Stimulated activated CD8-positive, alpha-beta memory T cell treated with anti-CD3 and anti-CD28 coated beads, Interleukin-4, amount 100 ng/mL, for 4 hours (primary cell): ENCODE measurements around the gene WDR64.

Experiments
- DNase-seq, 2 donors: peaks; one replicate each; pipeline ENCODE4 v3.0.0-alpha.2; 2020; ENCODE audit warnings: low read depth in 2 of 2, low spot score in 1 of 2

WDR64 gene

DNA sequence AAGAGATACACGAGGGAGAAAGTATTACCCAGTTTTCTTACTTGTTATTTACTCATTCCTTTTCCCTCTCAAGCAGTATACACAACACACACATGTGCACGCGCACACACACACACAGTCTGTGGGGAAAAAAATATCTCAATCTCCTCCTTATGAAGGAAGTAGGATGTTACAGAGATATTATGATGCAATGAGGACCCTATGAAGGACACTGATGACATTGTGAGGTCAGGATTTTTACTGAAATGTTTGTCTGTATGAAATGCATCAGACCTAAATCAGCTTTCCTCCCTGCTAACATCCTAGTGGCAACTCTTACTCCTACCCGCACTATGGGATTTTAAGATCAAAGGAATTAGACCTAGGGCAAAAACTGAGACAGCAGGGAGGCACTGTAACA lies at the start of gene WDR64:
TSS of gene WDR64 (plus strand) at position 270 of the 400 bp plus-strand sequence. CDS start 204 bp downstream, outside the sequence.
- no peak for DNase-seq

DNA sequence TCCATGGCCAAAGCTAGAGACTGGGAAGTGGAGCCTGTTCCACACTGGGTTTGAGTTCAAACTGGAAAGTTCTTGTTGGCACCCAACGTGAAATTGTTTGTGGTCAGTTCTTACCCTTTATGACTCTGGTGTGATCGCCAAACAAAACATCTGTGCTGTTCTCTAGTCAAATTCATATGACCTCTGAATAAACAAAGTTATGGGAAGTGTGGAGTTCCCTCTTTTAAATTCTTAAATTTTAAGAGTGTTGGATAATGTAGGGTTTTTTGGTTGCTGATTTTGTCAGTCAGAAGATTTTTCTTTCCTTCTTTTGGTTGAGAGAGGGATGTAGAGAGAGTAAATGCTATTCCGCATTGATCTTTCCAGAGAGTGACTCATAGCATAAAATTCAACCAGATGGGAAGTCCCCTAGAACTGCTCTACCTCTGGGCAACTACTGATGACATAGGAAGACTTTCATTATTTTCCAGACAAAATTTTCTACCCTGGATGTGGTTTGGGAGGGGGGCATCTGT lies 48.3 kb upstream of the WDR64 start:
- no peak for DNase-seq

DNA sequence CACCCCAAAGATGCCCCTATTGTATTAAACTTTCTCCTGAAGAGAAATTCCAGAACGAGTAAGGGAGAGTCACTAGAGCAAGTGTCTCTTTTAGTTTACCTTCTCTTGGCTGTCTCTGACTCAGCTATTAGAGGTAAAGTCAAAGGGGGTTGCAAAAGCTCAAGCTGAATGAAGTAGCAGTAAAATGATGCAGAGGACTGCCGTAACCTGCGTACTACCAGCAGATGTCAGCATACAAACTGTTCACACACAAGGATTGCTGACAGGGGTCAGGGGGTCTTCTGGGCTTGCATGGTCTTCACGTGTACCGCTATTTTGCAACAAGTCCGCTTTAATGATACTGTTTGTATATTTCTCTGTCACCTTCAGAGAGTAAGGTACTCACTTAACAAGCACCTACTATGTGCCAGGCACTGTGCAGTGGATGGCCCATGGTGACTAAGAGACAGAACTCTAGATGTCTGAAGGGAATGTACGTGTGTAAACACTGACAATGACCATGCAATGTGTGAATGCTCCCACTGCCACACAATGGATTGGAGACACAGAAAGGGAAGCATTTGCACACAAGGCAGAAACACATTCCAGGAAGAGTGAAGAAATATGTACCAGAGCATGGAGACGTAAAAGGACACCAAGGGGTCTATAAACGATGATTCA lies 46.8 kb upstream of the WDR64 start:
- DNase-seq: no peak

DNA sequence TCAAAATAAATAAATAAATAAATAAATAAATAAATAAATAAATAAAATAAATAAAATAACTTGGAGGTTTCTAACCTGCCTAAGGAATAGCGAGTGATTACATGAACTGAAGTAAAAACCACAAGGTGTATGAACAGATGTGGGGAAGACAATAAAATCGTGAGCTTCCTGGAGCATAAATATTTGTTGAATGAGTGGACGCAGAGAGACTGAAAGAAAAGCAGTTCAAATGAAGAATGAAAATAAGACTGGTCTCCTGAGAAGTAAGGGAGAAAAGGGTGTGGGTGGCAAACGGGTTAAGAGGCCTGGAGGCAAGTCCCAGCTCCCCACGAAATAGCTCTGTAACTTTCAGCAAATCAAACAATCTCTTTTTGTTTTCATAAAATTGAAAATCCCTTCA lies 45.5 kb upstream of the WDR64 start:
- DNase-seq: no peak

DNA sequence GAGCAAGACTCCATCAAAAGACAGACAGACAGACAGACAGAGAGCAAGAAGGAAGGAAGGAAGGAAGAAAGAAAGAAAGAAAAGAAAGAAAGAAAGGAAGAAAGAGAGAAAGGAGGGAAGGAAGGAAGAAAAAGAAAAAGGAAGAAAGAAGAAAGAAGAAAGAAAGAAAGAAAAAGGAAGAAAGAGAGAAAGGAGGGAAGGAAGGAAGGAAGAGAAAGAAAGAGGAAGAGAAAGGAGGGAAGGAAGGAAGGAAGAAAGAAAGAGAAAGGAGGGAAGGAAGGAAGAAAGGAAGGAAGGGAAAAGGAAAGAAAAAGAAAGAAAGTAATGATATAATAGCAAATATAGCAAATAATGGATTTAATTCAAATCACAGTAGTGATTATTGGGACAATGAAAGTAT lies 44.6 kb upstream of the WDR64 start:
- DNase-seq: no peak

DNA sequence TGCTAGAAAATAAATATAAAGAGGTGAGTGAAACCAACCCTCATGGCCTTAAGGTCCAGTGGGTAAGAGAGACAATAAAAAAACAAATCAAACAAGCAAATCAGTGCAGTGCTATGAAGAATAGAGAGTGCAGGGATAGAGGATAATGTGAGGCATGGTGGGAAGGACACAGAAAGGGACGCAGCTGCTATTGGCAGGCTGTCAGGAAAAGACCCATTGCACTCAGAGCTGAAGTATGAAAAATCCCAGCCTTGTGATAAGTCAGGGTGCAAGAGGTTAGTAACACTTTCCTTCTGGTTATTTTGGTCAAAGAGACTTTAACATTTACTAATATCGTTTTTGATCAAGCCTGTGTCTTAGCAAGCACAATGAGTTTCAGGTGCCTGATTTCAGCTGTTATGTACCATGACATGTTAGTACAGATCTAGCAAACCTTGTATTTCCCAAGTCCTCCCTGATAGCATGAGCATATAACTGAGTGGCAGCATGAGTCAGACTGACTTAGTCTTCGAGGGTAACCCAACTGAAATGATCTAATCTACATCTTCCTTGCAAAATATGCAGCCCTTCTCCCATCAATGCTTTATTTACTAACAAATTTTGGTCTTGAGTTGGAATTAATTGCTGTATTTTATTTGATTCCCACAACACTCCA lies 43.6 kb upstream of the WDR64 start:
- no peak for DNase-seq

DNA sequence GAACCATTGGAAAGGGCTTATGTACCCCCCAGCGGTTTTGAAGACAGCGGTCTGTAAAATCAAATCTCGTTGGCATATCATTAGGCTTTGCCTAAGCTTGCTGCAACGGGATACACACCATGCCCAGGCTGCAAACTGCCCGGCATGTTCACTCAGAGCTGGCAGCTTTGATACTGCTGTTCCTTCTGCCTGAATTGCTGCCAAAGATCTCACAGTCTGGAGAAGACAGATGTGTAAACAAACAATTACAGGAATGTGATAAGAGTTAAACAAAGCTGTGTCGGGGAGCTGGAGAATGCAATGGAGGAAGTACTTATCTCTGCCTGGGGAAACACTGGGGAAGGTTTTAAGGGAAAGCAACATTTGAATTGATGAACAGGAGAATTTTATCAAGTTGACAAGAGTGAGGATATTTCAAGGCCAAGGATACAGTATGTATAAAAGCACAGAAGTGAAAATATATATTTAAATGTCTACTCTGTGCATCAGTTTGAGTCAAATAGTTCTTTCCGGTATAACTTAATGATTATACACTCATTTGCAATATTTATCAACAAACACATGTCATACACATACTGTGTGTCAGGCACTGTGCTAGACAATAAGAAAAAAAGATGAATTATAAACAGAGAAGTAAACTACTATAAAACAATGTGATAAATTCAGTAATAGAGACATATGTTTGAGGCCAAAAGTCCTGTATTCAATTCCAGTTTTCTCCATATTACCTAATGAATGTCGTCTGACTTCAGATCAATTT lies 41.8 kb upstream of the WDR64 start:
- no peak for DNase-seq

DNA sequence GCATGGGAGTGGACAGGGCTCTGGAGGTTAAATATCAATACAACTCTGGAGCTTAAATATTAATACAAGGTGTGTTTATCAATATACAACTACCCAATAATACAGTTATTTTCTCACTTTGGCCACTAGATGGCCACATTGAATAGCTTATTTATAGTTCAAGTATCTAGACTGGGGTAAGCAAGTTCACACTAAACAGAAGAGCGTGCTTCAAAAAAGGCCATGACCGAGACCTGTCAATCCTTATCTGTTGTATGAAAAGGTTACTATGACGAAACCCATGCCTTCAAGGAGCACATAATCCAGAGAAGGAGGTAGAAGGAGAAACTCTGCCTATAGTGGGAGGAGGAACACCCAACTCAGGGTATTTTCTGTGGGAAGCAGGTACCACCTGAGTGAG lies 41.0 kb upstream of the WDR64 start:
- no peak for DNase-seq

DNA sequence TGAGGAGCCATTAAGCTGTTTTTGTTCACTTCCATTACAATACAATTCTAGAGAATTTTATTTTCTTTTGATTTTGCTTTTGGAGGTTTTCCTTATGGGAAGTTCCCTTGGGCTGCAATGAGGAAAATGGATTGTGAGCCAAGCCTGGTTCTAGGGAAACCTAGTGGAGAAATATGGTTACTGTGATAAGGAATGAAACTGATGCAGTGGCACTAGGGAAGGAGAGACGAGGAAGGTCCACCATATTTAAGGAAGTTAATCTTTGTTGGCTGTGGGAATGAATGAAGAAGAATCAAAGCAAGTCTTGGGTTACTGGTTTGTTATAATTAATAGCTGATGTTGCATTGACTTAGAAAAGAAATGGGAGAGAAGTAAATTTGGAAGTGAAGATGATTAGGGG lies 40.3 kb upstream of the WDR64 start:
- DNase-seq: no peak

DNA sequence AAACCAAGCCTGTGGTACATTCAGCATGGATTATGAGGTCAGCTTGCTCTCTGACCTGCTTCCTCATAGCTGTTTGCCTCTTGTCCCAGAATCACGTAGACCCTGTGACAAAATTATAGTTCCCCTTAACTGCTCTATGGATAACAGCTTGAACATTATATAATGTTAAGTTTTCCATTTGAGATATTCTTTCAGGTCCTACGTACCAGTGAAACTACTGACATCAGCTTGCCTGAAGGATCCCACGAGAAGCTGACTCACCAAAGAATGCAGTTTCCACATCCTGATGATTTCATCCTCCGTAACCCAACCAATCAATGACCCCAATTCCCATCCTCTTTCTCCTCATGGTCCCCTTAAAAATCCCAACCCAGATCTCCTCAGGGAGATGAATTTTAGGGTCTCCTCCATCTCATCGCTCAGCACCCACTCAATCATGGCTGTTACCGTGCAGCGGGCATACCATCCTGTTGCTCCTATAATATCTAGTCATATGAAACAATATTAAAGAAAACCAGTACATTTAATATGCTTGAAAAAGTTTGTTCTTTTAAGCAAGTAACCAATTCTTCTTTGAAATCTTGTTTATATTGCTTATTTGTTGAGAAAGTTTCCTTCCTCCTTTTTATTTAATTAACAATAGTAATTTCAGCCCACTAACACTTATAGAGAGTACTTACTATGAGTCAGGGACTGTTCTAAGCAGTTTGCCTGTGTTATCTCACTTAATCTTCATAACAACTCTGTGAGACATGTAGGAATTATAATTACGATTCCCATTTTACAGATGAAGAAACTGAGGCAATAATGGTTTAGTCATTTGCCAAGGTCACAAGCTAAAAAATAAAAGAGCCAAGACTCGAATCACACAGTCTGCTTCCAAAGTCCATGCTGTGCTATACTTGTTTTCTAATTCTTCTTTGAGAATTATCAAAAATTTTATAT lies 39.3 kb upstream of the WDR64 start:
- no peak for DNase-seq

DNA sequence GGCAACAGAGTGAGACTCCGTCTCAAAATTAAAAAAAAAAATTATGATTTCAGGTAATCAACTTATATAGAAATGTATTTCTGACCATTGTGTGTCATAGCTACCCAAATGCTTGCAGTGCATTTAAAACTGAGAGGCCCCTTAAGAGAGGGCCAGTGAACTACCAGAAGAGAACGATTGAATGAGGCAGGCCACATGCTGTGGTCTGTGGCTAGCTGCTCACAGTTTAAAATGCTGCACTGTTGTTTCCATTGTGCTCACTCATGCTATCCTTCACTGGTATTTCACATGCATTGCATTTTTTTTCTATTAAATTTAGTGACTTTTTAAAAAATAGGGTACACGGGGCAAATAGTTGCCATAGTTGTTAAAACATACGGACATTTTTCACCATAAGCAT lies 37.9 kb upstream of the WDR64 start:
- DNase-seq: no peak

DNA sequence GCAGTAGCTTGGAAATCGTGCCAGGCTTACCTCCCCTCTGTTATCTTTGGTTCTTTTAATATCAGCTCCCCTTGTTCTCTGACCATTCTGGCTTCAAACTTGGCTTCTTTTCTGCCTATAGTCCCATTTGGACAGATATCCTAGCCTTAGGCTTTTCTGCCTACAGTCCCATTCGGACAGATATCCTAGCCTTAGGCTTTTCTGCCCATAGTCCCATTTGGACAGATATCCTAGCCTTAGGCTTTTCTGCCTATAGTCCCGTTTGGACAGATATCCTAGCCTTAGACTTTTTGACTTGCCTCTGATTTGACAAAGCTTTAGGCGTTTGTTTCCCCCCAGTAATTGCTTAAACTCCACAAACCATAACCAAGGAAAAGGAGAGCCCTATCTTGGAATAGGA lies 37.5 kb upstream of the WDR64 start:
- DNase-seq: no peak

DNA sequence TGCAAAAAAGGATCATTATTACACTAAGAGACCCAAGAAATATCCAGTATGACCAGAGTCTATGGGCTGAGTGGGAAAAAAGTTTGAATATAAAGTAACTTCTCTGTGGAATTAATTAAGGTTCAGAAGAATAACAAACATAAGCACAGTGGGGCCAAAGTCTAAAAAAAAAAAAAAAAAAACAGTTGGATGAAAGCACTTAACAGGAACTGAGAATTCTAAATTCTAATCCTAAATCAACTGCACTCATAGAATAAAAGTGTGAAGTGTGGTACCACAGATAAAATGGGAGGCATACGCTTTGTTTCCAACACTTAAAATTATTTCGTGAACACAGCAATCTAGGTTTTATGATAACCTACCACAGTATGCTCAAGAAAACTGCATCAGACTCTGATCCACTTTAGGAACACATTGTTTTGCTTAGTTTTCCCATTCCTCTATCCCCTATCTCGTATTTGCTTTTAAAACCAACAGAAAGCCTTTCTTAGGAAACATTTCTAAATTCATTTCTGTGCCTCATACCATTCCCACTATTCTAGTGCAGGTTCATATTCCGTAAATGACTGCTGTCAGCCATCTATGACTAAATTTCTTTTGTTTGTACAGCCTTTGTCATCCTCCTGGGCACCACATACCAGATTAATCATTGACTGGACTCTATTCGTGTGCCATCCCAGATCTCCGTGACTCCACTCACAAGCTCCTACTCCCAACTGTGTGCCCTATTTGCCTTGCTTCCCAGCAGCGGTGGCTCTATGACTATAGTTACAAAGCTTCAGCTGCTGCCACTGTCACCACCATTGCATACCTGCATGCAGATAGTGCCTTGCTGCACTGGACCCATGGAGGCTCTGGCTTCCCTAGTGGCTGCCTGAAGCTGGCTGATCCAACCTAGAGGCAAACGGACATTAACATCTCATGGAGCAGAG lies 36.8 kb upstream of the WDR64 start:
- no peak for DNase-seq

DNA sequence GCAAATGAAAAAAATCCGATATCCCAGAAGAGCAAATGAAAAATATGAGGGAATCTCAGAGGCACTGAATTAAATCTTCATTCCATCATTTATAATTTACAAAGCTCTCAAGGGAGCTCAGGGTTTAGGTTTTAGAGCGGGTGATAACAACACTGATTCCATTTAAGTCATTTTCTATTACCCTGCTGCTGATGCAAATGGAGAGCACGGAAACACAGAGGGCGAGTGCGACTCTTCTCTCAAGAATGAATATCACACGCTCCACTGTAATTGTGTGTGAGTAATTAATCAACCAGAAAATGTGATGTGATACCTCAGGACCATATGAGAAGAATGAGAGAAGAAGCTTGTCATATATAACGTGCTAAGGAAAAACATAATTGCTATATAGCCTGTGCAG lies 34.7 kb upstream of the WDR64 start:
- no peak for DNase-seq

DNA sequence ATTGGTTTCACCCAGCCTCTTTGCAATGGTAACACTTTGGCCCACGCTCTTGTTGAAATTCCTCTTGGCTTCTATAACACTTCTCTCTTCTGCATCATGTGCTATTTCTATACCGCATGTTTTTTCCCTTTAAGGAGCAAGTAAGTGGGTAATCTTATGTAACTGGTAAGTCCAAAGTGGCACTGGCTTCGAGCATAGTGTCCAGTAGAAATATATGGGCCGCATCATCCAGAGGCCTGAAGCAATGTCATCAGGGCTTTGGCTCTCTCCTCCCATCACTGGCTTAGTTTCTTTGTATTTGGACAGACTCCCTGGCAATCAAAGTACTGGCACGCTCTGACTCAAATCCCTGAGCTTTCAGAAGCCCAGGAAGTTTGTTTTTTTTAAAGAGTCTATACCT lies 29.4 kb upstream of the WDR64 start:
- DNase-seq: no peak

DNA sequence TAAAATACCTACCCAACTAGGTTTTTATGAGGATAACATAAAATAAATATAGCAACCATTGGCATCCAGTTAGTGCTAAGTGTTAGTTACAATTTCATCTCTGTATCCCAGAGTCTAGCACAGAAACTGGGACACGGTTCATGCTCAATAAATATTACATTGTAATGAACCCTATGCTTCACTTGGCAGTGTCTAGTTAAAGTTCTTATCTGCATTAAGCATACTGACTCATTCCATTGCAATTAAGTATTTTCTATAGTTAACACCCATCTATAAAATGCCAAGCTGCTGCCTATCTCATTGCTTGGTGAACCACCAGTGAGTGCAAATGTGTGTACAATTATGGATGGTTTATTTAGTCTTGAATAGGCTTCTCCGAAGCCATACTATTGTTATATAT lies 27.1 kb upstream of the WDR64 start:
- no peak for DNase-seq

DNA sequence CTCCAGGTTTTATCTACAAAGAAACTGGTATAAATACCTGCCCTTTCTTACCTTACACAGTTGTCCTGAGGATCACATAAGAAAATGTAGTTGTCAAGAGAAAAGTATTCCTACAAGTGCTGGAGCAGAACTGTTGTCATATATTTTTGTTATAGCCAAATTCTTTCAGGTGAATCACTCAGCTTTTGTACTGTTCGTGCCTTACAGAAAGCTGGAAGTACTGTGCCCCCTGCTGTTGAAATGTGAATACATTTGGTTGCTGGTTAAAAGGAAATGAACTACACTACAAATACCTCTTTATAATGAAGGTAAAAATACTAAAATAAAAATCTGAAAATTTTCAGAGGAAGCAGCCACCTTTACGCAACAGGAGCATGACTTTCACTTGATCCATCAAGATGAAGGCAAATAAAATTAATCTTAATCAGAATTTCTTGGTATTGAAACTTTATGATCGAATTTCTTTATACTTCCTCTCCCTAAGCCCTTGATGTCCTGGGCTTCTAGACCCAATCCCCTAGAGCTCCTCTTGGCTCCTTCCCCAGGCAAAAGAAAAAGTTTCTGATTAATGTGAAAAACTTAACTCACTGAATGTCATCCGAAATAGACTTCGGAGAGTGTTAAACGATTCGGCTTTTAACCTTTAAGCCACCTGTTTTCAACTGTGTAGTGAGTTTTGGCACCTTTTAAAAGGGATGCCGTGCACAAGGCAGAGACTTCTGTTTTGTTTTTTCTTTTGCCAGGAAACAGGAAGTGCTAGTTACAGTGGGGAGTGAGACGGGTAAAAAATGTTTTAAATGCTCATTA lies 24.4 kb upstream of the WDR64 start:
- DNase-seq: no peak

DNA sequence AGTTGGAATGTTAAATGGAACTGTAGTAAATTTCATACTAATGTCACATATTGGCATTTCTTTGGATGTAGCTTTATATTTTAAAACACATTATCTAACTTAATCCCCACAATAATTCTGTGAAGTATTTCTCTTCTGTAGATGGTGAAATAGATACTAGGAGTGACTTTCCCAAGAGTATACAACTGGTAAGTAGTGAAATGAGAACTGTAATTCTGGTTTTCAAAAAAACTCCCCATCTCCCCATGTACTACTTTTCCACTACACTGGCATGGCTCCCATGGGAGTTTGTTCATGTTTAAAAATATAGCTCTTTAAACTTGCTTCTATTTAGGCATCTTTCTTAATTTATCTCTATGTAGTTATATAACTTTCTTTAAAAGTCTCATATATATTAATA lies 22.1 kb upstream of the WDR64 start:
- DNase-seq: no peak

DNA sequence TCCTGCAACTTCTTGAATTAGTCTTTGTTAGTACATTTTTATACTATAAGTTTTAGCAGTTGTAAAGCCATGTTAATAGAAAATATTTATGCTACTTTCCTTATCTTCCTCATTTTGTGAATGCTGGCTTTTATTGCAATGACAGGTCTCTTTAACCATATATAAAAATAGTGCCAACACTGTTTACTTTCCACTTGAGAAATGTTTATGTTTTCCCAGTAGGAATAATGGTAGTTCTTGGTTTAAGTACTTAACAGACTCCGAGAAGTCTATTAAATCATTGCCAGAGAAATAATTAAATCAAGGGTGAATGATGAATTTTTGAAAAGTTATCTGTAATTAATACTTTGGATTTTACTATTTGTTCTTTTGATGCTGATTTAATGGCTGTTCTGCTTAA lies 21.6 kb upstream of the WDR64 start:
- DNase-seq: no peak
